Uterus (tissue), 4 donors: ENCODE results near the gene CLSTN2. TPM values are rescaled to one million over a fixed set of nuclear protein-coding genes. Genes with fewer than 3 reads are reported as not detected.

ENCODE experiments used
- DNase-seq, 2 donors: peaks; one replicate each; pipeline ENCODE4 v3.0.0-alpha.2; 2019 to 2020
- H3K27ac ChIP-seq, 2 donors: fragments of 200-600 bp; sonication (generic); 1 replicate in 1 of 2; 2 replicates in 1 of 2; pipeline ENCODE4 v1.5.1; 2016 to 2018
- H3K27me3 ChIP-seq, 2 donors: fragments of 200-600 bp; sonication (generic); one replicate each; pipeline ENCODE4 v1.5.1; 2018 to 2019; ENCODE audit warnings: control low read depth in 1 of 2
- H3K36me3 ChIP-seq, 2 donors: fragments of 200-600 bp; sonication (generic); one replicate each; pipeline ENCODE4 v1.5.1; 2019; ENCODE audit warnings: control low read depth in 1 of 2
- H3K4me1 ChIP-seq, 2 donors: fragments of 200-600 bp; sonication (generic); one replicate each; pipeline ENCODE4 v1.5.1; 2018 to 2019; ENCODE audit warnings: control low read depth in 1 of 2
- H3K4me3 ChIP-seq, 2 donors: fragments of 200-600 bp; sonication (generic); 1 replicate in 1 of 2; 2 replicates in 1 of 2; pipeline ENCODE4 v1.5.1; 2018 to 2019; ENCODE audit warnings: mild to moderate bottlenecking in 1 of 2
- H3K9me3 ChIP-seq, 2 donors: fragments of 200-600 bp; sonication (generic); one replicate each; pipeline ENCODE4 v1.5.1; 2019; ENCODE audit warnings: control low read depth in 1 of 2
- CTCF ChIP-seq, 4 experiments: fragments of 200-600 bp in 2 of 4; fragments of 450-650 bp in 2 of 4; sonication (generic) in 2 of 4; IDR thresholded peaks; one replicate each; pipeline ENCODE4 v1.5.1; 2016 to 2019; ENCODE audit warnings: antibody characterized with exemption in 4 of 4, mild to moderate bottlenecking in 2 of 4, moderate library complexity in 1 of 4
- POLR2A ChIP-seq, 2 donors: fragments of 450-650 bp; IDR thresholded peaks; one replicate each; pipeline ENCODE4 v1.6.1; 2016; ENCODE audit warnings: antibody characterized with exemption in 2 of 2, mild to moderate bottlenecking in 1 of 2, moderate library complexity in 1 of 2
- intact Hi-C: fragments of 100-400 bp; cut with DNase I; formaldehyde crosslinking; loops from one replicate; pipeline ENCODE4 v1.15.1; 2023; ENCODE audit warnings: low total_unique reads
- total RNA-seq, 4 donors: library from RNA; depleted of rRNA in 3 of 4; stranded (reverse); fragments of >200 nt in 3 of 4; gene quantifications; one replicate each; pipeline versions ENCODE4 v1.1.0 to v1.2.4, GENCODE V29; 2014 to 2023
- donor health status: DM: yes; HTN: yes; CAD: no.

Gene CLSTN2
- total RNA-seq, 4 donors from 2014 or later, result 4.7 to 32.2 (median 19.2) TPM

GRCh38 chr3:140580746-140581145 lies 645.8 kb downstream of the CLSTN2 start:
- Histone ChIP-seq H3K4me3 (no peak overlapping the region), H3K9me3 (no peaks in the 10 kb centered on the region), H3K27me3 (no peaks in the 10 kb centered on the region), H3K4me1 (no peaks in the 10 kb centered on the region), H3K27ac (no peak overlapping the region), H3K36me3 (no peaks in the 10 kb centered on the region)
- intact Hi-C loops, result no loop called here
- DNase-seq, result no peak
- TF ChIP-seq POLR2A (IDR thresholded peaks at IDR 0.05), result no peak
- no peak for TF ChIP-seq CTCF (IDR thresholded peaks at IDR 0.05)

- H3K4me3 ChIP-seq, result no peak overlapping the region
- no peaks in the 10 kb centered on the region for H3K4me1 ChIP-seq
- intact Hi-C loops, result no loop called here
- no peak overlapping the region for H3K27ac ChIP-seq
- H3K9me3 ChIP-seq, result no peaks in the 10 kb centered on the region
- H3K27me3 ChIP-seq, result no peaks in the 10 kb centered on the region
- no peaks in the 10 kb centered on the region for H3K36me3 ChIP-seq
- no peak for DNase-seq
- TF ChIP-seq CTCF (IDR thresholded peaks at IDR 0.05), result no peak
- no peak for TF ChIP-seq POLR2A (IDR thresholded peaks at IDR 0.05)
These were observed 649.6 kb downstream of the CLSTN2 start for GRCh38 chr3:140584549-140584948.

- H3K27ac ChIP-seq, result no peak overlapping the region
- H3K27me3 ChIP-seq, result no peaks in the 10 kb centered on the region
- TF ChIP-seq POLR2A (IDR thresholded peaks at IDR 0.05), result no peak
- no peak for TF ChIP-seq CTCF (IDR thresholded peaks at IDR 0.05)
- no peaks in the 10 kb centered on the region for H3K9me3 ChIP-seq
- H3K4me3 ChIP-seq, result no peak overlapping the region
- no peaks in the 10 kb centered on the region for H3K4me1 ChIP-seq
- DNase-seq, result no peak
- intact Hi-C loops, result no loop called here
- H3K36me3 ChIP-seq, result no peaks in the 10 kb centered on the region
These were observed 650.8 kb downstream of the CLSTN2 start for GRCh38 chr3:140585828-140586227.

GRCh38 chr3:140586311-140586710 lies 651.3 kb downstream of the CLSTN2 start:
- H3K4me1 ChIP-seq, result no peaks in the 10 kb centered on the region
- H3K4me3 ChIP-seq, result no peak overlapping the region
- H3K36me3 ChIP-seq, result no peaks in the 10 kb centered on the region
- intact Hi-C loops, result no loop called here
- no peaks in the 10 kb centered on the region for H3K27me3 ChIP-seq
- H3K9me3 ChIP-seq, result no peaks in the 10 kb centered on the region
- TF ChIP-seq POLR2A (IDR thresholded peaks at IDR 0.05) (no peak), CTCF (IDR thresholded peaks at IDR 0.05) (no peak)
- no peak for DNase-seq
- no peak overlapping the region for H3K27ac ChIP-seq

- Histone ChIP-seq H3K27ac (no peak overlapping the region), H3K9me3 (no peaks in the 10 kb centered on the region), H3K4me3 (no peak overlapping the region), H3K4me1 (no peaks in the 10 kb centered on the region), H3K36me3 (no peaks in the 10 kb centered on the region), H3K27me3 (no peaks in the 10 kb centered on the region)
- DNase-seq, result no peak
- no peak for TF ChIP-seq POLR2A (IDR thresholded peaks at IDR 0.05)
- no peak for TF ChIP-seq CTCF (IDR thresholded peaks at IDR 0.05)
- intact Hi-C loops, result no loop called here
These were observed 653.6 kb downstream of the CLSTN2 start for GRCh38 chr3:140588558-140588957.
